ENCODE data around the gene AFAP1L2.

- TF ChIP-seq EZH2 (IDR thresholded peaks at IDR 0.05; ENCODE audit: insufficient read depth, poor library complexity, severe bottlenecking) (no peak), EZH2phosphoT487 (IDR thresholded peaks at IDR 0.05; ENCODE audit: insufficient read depth, low read depth) (no peak)
These were observed 74.5 kb downstream of the AFAP1L2 start for GRCh38 chr10:114329634-114330365.
